ENCODE results near the gene ATP2A2.
"Not testable (repeated sequence)": the region's sequence is repeated elsewhere in the genome, so short reads cannot be mapped to it uniquely, and the experiment has no call there.

Gene ATP2A2

DNA sequence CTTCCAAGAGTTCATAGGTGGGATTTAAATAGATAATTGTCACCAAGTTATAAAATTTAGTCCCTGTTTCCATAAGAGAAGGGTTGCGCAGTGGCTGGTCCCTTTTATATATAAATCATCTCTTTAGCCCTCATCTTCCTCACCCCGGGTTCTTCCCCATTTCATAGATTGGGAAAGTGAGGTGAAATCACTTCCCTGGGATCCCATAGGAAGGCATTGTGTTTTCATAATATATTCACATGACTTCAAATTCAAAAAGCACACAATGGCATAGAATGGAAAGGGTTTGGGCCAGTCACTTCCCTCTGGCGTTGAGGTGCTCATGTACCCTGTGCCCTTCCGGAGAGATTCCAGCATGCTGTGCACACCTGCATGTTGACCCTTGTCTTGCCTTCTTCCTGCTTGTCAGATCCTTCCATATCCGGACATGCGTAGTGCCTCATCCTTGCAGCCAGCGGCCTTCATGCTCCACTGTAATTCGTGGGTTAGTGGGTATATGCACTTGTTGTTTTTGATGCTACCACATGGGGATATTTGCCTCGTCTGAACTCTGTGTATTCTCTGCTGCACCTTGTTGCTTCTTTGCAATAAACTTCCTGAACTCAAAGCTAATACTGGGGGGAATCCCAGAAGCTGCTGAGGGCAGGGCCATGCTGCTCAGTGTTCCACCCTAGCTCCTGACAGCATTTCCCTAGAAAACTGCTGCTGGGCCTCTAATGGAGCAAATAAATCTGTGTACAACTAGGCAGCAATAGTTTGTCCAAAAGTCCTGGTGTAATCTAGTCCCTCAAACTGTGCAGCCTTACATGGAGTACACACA is 62.9 kb downstream of the ATP2A2 start:
- no peak for DNase-seq

DNA sequence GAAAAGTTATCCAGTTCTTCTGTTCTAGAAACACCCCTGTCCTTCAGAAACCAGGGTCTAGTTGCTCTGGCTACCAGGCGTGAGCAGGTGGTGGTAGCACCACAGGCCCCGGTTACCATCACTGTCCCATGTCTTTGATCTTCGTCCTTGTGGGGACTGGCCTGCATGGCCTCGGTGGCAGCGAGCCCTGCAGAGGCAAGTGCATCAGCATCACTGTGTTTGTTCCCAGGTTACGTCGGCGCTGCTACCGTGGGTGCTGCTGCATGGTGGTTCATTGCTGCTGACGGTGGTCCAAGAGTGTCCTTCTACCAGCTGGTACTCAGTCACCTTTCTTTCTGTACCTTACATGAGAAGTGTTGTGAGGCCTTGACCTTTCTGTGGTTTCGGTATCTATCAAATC is 63.6 kb downstream of the ATP2A2 start:
- no peak for DNase-seq

DNA sequence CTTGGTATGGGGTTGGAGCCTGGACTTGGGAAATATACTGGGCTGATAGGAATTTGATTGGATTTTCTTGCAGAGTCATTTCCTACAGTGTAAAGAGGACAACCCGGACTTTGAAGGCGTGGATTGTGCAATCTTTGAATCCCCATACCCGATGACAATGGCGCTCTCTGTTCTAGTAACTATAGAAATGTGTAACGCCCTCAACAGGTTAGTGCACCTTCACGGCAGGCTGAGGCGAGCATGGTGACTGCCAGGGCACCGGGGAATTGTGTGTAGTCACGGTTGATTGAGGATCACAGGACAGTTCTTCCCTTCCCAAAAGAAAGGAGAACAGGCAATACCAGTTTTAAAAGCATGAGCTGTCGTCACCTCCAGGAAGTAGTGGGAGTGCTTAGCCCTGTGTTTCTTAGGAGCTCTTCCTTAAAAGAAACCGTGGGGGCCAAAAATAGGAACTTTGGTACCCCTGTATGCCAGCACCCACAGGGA is 64.2 kb downstream of the ATP2A2 start:
- DNase-seq, result no peak

DNA sequence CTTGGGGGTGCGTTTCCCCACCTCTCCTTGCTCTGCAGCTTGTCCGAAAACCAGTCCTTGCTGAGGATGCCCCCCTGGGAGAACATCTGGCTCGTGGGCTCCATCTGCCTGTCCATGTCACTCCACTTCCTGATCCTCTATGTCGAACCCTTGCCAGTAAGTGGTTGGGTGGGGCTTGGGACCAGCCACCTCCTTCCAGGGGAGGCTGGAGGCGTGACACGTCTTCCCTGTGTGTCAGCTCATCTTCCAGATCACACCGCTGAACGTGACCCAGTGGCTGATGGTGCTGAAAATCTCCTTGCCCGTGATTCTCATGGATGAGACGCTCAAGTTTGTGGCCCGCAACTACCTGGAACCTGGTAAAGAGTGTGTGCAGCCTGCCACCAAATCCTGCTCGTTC is 64.9 kb downstream of the ATP2A2 start:
- no peak for DNase-seq

DNA sequence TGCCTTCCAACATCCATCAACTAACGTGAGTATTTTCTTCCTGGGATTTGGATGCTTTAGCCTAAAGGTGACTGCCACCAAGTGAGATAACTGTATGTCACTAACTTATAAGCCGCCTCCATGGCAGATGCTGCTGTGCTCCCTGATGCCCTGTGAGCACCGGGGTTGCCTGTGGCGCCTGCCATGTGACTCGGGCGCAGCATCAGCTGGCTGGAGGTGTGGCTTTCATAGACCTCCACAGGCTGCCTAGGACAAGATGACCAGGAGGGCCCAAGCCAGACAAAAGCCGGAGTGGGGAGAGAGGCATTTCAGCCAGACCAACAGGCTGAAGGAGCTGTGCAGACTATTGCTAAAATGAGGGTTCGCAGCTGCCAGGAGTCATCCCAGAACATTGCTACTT is 66.7 kb downstream of the ATP2A2 start:
- DNase-seq, result no peak

DNA sequence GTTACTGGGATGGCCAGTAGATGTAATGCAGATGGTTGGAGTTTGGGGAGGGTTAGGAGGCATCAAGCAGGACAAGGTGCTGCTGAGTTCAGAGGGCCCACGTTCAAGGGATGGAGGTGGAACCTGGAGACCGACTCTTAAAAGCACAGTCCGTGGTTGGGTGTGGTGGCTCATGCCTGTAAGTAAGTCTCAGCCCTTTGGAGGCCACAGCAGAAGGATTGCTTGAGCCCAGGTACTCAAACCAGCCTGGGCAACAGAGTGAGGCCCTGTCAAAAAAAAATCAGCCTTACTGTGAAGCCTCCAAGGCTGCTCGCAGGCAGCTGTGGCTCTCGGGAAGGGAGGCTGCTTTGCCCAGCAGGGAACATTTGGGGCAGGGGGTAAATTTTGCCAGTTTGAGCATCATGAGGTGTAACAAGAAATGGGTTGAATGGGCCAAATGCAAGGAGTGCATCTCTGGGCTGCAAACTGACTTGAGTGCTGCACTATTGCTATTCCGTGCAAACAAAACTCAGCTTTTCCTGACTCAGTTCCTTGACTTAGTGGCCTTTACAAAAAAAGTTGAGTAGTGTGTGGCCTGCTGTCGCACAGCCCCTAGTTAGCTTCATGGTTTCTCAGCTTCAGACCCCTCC is 67.5 kb downstream of the ATP2A2 start:
- no peak for DNase-seq

DNA sequence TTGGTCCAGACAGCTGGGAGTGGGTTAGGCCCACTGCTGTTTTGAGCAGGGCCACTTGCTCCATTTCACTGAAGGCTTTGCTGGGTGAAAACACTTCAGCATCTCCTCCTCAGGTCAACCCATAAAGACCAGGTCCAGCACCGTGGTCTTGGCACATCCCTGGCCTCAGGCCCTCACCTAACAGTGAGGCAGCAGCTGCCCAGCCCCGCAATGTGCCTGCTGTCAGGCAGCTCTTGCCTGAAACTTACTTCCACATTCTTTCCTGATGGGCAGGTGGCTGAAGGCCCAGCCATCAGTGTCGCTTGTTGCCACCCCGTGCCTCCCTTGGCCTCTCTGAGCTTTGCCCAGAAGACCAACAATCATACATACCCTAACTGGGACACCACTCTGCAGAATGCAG is 68.0 kb downstream of the ATP2A2 start:
- no peak for DNase-seq

DNA sequence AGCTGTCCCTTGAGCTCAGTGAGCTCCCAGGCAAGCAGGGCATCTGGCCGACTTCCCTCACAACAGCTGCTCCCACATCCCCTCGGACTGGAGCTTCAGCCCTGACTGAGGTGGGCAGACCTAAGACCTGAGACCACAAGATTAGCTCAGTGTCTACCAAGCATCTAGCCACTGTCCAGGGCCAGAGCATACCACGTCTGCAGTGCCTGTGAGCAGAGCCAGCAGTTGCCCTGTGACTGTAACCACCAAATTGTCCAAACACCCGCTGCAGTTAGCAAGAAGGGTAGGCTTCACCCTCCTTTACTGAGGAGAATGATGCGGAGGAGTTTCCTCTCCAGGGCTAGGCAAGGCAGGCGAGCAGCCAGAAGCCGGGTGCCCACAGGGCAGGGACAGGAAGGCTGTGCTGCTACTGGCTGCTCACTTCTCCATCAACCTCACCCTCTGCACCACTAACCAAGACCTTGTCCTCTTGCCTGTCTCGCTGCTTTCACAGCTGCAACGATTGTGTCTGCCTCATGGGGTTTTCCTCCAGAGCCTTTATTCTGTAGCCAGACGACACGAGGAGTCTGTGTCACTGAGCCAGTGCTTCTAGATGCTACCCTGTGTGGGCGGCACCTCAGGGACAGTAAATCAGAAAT is 68.6 kb downstream of the ATP2A2 start:
- DNase-seq, result peak; percentile 15

DNA sequence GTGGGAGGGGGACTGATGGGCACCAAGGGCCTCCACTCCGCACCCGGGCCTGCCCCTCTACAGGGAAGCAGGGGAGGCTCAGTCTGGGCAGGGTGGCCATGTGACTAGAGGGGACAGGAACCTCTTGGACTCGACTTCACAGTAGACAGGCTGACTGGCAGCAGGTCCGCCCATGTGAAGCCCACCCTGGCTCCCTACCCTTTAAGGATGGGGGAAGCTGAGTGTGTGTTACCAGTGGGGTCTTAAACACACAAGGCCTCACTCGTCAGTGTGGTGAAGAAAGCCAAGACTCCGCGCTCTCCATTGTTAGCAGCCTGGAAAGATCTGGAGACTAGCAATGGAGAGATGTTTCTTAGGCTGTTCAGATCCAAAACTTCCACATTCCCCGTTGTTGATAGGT is 70.1 kb downstream of the ATP2A2 start:
- no peak for DNase-seq

DNA sequence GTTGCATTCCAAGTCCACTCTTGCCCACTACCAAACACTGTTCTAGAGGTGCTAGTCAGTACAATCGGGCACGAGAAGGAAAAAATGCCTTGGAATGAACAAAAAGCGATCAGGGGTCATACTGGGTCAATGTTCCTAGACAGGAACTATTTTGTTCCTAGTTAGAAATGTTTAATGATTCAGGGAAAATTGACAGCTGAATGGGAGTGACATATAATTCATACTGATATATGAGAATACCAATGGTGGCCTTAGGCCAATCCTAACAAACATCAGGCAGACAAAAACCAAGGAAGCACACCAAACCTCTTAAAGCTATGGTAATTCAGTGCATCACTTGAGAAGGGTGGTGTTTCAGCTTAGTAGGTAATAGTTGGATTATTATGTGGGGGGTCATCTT is 71.4 kb downstream of the ATP2A2 start:
- no peak for DNase-seq

DNA sequence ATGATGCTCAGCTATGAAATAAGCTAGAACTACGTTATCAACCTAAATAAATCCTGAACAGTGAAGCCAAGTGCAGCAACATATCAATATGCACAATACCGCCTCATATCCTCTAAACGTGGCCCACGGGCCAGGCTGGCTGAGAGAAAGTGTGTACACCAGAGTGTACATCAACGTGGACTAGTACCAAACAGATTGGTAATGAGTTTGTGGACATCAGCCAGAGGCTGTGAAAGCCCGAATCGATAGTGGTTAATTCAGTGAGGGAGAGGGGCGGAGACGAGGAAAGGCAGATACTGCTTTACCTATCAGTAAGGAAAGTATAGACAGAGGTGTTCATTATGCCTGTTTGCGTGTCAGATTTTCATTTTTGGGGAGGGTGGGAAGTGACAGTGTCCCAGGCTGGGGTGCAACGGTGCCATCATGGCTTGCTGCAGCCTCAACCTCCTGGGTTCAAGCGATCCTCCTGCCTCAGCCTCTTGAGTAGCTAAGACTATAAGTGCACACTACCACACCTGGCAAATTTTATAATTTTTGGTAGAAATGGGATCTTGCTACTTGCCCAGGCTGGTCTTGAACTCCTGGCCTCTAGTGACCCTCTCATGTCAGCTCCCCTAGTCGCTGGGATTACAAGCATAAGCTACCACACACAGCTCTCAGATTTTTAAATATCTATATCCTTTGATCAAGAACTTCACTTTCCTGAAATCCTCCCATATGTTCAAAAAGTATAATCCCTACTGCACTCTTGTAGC is 72.3 kb downstream of the ATP2A2 start:
- no peak for DNase-seq

DNA sequence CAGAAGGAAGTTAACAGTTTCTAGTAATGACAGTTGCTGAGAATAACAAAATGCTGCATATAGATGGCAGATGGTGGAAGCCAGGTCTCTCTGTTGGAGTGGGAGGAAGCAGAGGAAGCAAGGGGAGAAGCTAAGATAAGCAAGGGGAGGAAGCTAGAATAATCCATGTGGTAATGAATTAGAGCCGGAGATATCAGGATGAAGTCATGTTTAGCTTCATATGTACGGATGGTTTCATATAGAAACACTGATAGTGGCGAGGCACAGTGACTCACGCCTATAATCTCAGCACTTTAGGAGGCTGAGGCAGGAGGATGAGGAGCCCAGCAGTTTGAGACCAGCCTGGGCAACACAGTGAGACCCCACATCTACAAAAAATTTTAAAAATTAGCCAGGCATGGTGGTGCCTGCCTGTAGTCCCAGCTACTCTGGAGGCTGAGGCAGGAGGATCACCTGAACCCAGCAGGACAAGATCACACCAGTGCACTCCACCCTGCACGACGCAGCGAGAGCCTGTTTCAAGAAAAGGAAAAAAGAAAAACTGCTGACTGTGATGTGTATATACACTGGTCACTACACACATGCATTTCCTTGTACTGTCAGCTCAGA is 73.2 kb downstream of the ATP2A2 start:
- DNase-seq, result no peak

DNA sequence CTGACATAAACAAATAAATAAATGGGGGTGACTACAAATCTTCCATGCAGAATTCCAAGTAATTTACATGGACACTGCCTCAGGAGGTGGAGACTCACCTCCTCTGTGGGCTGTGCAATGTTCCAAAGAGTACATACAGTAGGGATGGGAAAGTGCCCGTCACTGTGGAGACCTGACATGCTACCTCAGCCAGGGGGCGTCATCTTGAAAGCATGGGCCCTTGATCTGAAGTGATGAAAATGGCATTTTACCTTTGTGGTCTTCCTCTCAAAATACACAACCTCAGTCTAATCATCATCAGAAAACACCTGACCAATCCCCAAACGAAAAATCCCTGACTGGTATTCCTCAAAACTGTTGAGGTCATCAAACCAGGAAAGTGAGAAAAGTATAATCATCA is 74.0 kb downstream of the ATP2A2 start:
- no peak for DNase-seq

DNA sequence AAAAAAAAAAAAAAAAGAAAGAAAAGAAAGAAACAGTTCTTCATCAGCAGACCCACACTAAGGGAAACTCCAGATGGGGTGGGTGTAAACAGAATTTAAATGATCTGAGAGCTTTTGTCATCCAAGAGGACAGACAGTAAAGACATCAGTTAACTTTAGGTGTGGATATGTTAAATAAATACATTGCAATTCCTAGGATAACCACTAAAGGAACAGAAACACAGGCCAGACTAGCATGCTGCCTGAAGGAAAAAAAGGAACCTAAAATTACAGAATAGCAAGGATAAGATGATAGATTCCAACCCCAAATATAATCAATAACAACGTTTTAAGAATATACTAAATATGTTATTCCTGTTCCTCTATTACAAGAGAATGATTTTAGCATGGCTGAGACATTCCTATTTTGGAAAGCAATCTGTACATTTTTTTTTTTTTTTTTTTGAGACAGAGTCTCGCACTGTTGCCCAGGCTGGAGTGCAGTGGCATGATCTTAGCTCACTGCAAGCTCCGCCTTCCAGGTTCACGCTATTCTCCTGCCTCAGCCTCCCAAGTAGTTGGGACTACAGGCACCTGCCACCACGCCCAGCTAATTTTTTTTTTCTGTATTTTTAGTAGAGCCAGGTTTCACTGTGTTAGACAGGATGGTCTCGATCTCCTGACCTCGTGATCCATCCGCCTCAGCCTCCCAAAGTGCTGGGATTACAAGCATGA is 77.5 kb downstream of the ATP2A2 start:
- not testable (repeated sequence) for DNase-seq

DNA sequence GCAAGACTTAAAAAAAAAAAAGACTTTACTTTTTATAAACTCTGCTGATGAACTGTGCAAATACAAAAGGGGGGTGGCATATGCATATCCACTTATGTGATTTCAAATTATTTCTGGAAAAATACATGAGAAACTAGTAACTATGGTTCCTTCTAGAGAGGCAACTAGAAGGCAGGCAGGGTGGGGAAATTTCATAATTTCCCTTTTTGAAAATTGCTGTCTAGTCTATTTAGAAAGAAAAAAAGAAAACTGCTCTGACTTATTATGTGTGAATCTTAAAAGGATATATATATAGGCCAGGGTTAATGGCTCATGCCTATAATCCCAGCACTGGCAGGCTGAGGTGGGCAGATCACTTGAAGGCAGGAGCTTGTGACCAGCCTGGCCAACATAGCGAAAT is 80.2 kb downstream of the ATP2A2 start:
- DNase-seq, result no peak

DNA sequence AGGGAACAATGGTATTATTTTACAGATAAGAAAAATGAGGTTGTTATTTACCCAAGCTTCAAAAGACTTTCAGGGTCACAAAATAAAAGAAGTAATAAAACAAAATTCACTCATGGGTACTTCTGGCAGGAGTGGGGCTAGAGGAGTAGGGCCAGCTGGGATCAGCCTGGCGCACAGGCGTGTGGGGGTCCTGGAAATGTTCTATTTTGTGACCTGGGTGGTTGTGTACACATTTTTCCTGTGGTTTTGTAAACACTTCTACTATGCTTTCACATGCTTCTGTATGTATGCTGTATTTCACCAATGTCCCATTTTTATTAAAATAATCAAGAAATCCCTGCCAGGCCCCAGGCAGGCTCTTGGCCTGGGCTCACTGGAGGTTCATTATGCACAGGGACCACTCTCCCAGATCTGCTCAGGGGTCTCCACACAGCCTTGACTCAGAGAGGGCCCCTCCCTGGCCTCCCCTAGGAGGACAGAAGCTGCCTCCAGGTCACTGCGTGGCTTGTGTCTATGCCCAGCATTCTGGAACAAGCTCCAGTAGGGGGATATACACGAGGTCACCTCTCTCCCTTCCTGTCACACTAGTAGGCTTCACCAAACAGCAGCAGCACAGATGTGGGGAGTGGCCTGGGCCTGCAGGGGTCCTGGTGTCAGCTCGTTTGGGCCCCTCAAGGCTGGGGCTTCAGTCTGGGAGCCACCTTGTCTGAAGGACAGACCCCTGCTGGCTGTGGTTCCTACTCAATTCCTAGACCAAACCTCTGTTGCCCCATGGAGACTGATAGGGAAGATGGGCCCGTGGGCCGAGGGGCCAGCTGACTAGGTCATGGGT is 84.7 kb downstream of the ATP2A2 start:
- DNase-seq, result no peak

DNA sequence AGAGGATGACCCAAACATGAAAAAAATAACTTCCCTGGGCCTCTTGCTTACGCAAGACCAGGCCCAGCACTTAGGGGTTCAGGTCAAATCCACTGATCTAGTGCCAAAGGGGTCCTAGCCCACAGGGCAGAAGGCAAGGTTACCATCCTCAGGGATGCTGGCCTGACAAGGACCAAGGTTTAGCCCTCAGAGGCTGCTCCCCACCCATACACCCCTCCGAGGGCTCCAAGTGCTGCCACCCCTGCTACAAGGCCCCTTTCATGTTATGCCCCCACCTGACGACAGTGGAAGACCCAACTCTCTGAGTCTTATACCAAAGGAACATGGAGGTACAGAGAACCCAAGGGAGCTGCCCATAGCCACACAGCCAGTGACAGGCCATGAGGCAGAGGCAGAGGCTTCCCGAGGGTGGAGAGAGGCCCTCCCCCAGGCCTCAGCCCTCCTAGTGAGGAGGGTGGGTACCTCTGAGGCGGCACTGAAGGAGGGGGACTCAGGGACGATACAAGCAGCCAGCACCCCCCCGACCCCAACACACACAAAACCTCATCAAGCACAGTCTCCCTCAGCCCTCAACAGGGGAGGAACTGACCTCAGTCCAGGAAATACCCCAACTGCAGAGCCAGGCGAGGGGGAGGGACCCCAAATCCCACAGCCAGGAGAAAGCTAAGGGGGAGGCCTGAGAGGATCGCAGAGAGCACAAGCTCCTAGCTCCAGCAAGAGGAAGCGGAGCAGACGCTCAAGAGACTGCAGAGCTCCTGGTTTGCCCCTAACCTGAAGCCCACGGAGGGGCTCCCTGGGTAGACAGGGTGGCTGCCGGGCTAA is 85.5 kb downstream of the ATP2A2 start:
- no peak for DNase-seq

DNA sequence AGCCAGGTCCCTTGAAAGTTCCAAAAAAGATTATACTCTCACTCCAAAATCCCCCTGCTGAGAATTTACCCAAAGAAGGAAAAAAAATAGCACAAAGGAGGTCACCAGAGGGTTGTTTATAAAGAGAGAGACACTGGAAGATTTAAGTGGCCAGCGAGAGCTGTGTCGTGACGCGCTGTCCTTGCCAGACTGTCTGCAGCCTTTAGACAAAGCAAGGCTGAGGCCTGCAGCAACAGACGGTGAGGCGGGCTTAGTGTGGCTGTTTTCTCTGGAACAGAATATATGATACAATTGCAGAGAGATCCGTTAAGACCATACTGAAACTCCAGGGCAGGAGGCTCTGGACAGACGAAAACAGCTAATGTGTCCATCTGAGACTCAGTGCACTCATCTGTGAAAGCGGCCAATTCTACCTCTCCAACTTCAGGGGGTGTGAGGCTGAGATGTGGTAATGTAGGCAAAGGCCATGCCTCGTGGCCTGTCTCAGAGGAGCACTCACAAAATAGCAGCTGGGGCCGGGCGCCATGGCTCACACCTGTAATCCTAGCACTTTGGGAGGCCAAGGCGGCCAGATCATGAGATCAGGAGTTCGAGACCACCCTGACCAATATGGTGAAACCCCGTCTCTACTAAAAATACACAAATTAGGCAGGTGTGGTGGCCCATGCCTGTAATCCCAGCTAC is 86.3 kb downstream of the ATP2A2 start:
- no peak for DNase-seq

DNA sequence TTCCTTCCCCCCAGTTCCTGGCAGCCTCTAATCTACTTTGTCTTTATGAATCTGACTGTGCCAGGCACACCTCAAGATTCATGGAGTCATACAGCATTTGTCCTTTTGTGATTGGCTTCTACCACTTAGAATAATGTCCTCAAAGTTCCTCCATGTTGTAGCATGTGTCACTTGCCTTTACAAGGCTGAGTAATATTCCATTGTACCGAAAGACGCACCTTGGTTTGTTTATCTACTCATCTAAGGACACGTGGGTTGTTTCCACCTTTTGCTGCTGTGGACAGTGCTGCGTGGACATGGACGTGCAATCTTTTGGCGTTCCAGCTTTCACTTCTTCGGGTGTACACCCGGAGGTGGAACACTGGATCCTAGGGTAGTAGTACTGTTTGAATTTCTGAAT is 88.9 kb downstream of the ATP2A2 start:
- no peak for DNase-seq

DNA sequence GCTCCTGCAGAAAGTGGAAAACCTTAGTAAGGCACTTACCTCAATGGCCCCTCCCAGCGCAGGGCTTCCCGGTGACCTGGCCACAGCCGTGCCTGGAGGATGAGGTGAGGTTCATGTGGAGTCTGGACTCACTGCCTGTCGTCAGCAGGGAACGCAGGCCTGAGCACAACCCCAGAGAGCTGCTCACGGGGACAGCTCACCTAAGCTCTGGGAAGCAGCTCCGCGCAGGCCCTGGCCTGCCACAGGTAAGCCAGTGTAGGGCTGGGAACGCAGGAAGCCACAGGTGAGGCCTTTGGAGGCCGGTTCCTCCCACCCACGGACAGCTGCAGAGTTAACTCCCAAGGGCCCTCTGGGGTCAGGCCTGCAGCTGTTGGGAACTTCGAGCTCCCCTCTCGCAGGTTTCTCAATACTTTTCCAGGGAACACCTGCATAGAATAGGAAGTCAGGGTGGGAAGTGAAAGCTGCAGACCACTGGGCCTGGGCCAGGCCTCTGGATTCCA is 89.7 kb downstream of the ATP2A2 start:
- DNase-seq, result no peak
